Liver (tissue), 9 donors: ENCODE results near the gene KRT6B. TPM values are rescaled to one million over a fixed set of nuclear protein-coding genes. Genes with fewer than 3 reads are reported as not detected.

Experiments
- DNase-seq: peaks from one replicate; pipeline ENCODE4 v3.0.0-alpha.2; 2017; ENCODE audit warnings: low spot score
- H3K27ac ChIP-seq, 2 donors: one replicate each; pipeline ENCODE4 v1.7.0; 2013; ENCODE audit warnings: inconsistent platforms in 2 of 2, low read length in 2 of 2, control low read depth in 1 of 2, low read depth in 1 of 2, mild to moderate bottlenecking in 1 of 2
- H3K27me3 ChIP-seq, 4 donors: one replicate each; pipeline versions ENCODE4 v1.6.1 to v1.7.0; 2013; ENCODE audit warnings: low read length in 3 of 4, inconsistent platforms in 1 of 4, mild to moderate bottlenecking in 1 of 4, moderate library complexity in 1 of 4; ENCODE audit not compliant: control insufficient read depth in 4 of 4, insufficient read depth in 4 of 4
- H3K36me3 ChIP-seq, 4 donors: one replicate each; pipeline versions ENCODE4 v1.6.1 to v1.7.0; 2013; ENCODE audit warnings: low read length in 3 of 4, mild to moderate bottlenecking in 3 of 4, low read depth in 1 of 4, moderate library complexity in 1 of 4; ENCODE audit not compliant: control insufficient read depth in 4 of 4, insufficient read depth in 3 of 4
- H3K4me1 ChIP-seq, 4 donors: one replicate each; pipeline versions ENCODE4 v1.6.1 to v1.7.0; 2013; ENCODE audit warnings: low read length in 3 of 4, mild to moderate bottlenecking in 3 of 4, moderate library complexity in 1 of 4; ENCODE audit not compliant: control insufficient read depth in 4 of 4, insufficient read depth in 4 of 4
- H3K4me3 ChIP-seq, 3 donors: one replicate each; pipeline versions ENCODE4 v1.6.1 to v1.7.0; 2013; ENCODE audit warnings: low read length in 3 of 3, control low read depth in 1 of 3, low read depth in 1 of 3, mild to moderate bottlenecking in 1 of 3
- H3K9ac ChIP-seq, 2 donors: one replicate each; pipeline ENCODE4 v1.7.0; 2013; ENCODE audit warnings: low read length in 2 of 2, mild to moderate bottlenecking in 2 of 2, moderate library complexity in 2 of 2, control low read depth in 1 of 2, low read depth in 1 of 2
- H3K9me3 ChIP-seq, 4 donors: one replicate each; pipeline versions ENCODE4 v1.6.1 to v1.7.0; 2013; ENCODE audit warnings: low read length in 3 of 4; ENCODE audit not compliant: control insufficient read depth in 4 of 4
- ATF3 ChIP-seq: IDR thresholded peaks from 2 replicates; pipeline ENCODE4 v1.6.1; 2016; ENCODE audit warnings: antibody characterized with exemption
- EGR1 ChIP-seq, 2 donors: IDR thresholded peaks; 2 replicates each; pipeline ENCODE4 v1.6.1; 2016 to 2018; ENCODE audit warnings: antibody characterized with exemption in 2 of 2, low read depth in 2 of 2
- FOXA1 ChIP-seq: IDR thresholded peaks from 2 replicates; pipeline ENCODE4 v1.6.1; 2016; ENCODE audit warnings: antibody characterized with exemption
- FOXA2 ChIP-seq: IDR thresholded peaks from 2 replicates; pipeline ENCODE4 v1.6.1; 2016; ENCODE audit warnings: antibody characterized with exemption
- GABPA ChIP-seq, 2 donors: IDR thresholded peaks in 1 of 2; conservative IDR thresholded peaks in 1 of 2; 2 replicates each; pipeline ENCODE4 v1.6.1; 2016; ENCODE audit warnings: antibody characterized with exemption in 2 of 2, mild to moderate bottlenecking in 1 of 2, moderate library complexity in 1 of 2
- HNF4A ChIP-seq, 2 donors: conservative IDR thresholded peaks; 2 replicates each; pipeline ENCODE4 v1.6.1; 2016; ENCODE audit warnings: antibody characterized with exemption in 2 of 2, mild to moderate bottlenecking in 2 of 2
- HNF4G ChIP-seq: IDR thresholded peaks from 2 replicates; pipeline ENCODE4 v1.6.1; 2016; ENCODE audit warnings: antibody characterized with exemption
- JUND ChIP-seq, 2 donors: IDR thresholded peaks; 2 replicates each; pipeline ENCODE4 v1.6.1; 2016; ENCODE audit warnings: antibody characterized with exemption in 2 of 2
- NR2F2 ChIP-seq: IDR thresholded peaks from 2 replicates; pipeline ENCODE4 v1.6.1; 2016; ENCODE audit warnings: antibody characterized with exemption
- RAD21 ChIP-seq, 2 donors: IDR thresholded peaks; 2 replicates each; pipeline ENCODE4 v1.6.1; 2016; ENCODE audit warnings: antibody characterized with exemption in 2 of 2, mild to moderate bottlenecking in 2 of 2
- REST ChIP-seq: IDR thresholded peaks from 2 replicates; pipeline ENCODE4 v1.6.1; 2016; ENCODE audit warnings: antibody characterized with exemption, mild to moderate bottlenecking
- RXRA ChIP-seq, 2 donors: IDR thresholded peaks; 2 replicates each; pipeline ENCODE4 v1.6.1; 2017 to 2018; ENCODE audit warnings: antibody characterized with exemption in 2 of 2, mild to moderate bottlenecking in 1 of 2
- SP1 ChIP-seq: IDR thresholded peaks from 2 replicates; pipeline ENCODE4 v1.6.1; 2018; ENCODE audit warnings: antibody characterized with exemption, mild to moderate bottlenecking
- TAF1 ChIP-seq: conservative IDR thresholded peaks from 2 replicates; pipeline ENCODE4 v1.6.1; 2016; ENCODE audit warnings: antibody characterized with exemption, mild to moderate bottlenecking
- YY1 ChIP-seq: IDR thresholded peaks from 2 replicates; pipeline ENCODE4 v1.6.1; 2016; ENCODE audit warnings: antibody characterized with exemption, mild to moderate bottlenecking
- WGBS: extraction: QIAGEN DNeasy Blood & Tissue Kit; methylation state at CpG from one replicate; pipeline ENCODE4 v1.1.7; 2013; 5-methylcytosine and 5-hydroxymethylcytosine counted together
- polyA plus RNA-seq, 2 donors: library from polyadenylated mRNA; stranded (reverse) in 1 of 2; unstranded in 1 of 2; fragments of 200-250 nt in 1 of 2; fragments of >200 nt in 1 of 2; fragmentation: Nextera tagmentation in 1 of 2; extraction: Ambion mirVana in 1 of 2; gene quantifications; one replicate each; pipeline versions ENCODE4 v1.2.1 to v1.2.3, GENCODE V29; 2013 to 2015
- total RNA-seq, 2 donors: library from RNA; depleted of rRNA; stranded (reverse); fragments of >200 nt; gene quantifications; one replicate each; pipeline ENCODE4 v1.2.3, GENCODE V29; 2014
- TF ChIP-seq, protein P1 (sequence below): fragments of 150-350 bp; IDR thresholded peaks from 2 replicates; pipeline ENCODE4 v1.5.1; 2017; ENCODE audit warnings: improper control_type of control experiment, low read depth, low read length; ENCODE audit not compliant: missing input control
- TF ChIP-seq, protein P2 (sequence below): IDR thresholded peaks from 2 replicates; pipeline ENCODE4 v1.6.1; 2016; ENCODE audit warnings: antibody characterized with exemption
- TF ChIP-seq, protein P3 (sequence below): IDR thresholded peaks from 2 replicates; pipeline ENCODE4 v1.6.1; 2016; ENCODE audit warnings: antibody characterized with exemption
- donor health status: healthy.
- donor health status: healthy.
- donor health status: healthy.
- donor health status: healthy.
- donor health status: healthy.

The KRT6B gene
- total and polyA plus RNA-seq, 4 donors: 0.23 TPM; not detected in 3

- no peak for DNase-seq
- no peak overlapping the region for H3K9ac ChIP-seq
- no peak overlapping the region for H3K27ac ChIP-seq
- H3K36me3 ChIP-seq: no peaks in the 10 kb centered on the region
- H3K27me3 ChIP-seq: no peaks in the 10 kb centered on the region
- TF ChIP-seq GABPA (IDR thresholded peaks at IDR 0.05 in 1 of 2, conservative IDR thresholded peaks at IDR 0.05 in 1 of 2) (no peak), RXRA (IDR thresholded peaks at IDR 0.05) (no peak), YY1 (no peak), SP1 (no peak), ATF3 (no peak), REST (no peak), FOXA2 (no peak), FOXA1 (no peak), TAF1 (no peak), RAD21 (IDR thresholded peaks at IDR 0.05) (no peak), NR2F2 (no peak), HNF4G (no peak), HNF4A (conservative IDR thresholded peaks at IDR 0.05) (no peak), EGR1 (IDR thresholded peaks at IDR 0.05; ENCODE audit: low read depth in 2 of 2) (no peak), JUND (IDR thresholded peaks at IDR 0.05) (no peak)
- TF ChIP-seq, protein P1, sequence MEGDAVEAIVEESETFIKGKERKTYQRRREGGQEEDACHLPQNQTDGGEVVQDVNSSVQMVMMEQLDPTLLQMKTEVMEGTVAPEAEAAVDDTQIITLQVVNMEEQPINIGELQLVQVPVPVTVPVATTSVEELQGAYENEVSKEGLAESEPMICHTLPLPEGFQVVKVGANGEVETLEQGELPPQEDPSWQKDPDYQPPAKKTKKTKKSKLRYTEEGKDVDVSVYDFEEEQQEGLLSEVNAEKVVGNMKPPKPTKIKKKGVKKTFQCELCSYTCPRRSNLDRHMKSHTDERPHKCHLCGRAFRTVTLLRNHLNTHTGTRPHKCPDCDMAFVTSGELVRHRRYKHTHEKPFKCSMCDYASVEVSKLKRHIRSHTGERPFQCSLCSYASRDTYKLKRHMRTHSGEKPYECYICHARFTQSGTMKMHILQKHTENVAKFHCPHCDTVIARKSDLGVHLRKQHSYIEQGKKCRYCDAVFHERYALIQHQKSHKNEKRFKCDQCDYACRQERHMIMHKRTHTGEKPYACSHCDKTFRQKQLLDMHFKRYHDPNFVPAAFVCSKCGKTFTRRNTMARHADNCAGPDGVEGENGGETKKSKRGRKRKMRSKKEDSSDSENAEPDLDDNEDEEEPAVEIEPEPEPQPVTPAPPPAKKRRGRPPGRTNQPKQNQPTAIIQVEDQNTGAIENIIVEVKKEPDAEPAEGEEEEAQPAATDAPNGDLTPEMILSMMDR: no peak
- TF ChIP-seq, protein P2, sequence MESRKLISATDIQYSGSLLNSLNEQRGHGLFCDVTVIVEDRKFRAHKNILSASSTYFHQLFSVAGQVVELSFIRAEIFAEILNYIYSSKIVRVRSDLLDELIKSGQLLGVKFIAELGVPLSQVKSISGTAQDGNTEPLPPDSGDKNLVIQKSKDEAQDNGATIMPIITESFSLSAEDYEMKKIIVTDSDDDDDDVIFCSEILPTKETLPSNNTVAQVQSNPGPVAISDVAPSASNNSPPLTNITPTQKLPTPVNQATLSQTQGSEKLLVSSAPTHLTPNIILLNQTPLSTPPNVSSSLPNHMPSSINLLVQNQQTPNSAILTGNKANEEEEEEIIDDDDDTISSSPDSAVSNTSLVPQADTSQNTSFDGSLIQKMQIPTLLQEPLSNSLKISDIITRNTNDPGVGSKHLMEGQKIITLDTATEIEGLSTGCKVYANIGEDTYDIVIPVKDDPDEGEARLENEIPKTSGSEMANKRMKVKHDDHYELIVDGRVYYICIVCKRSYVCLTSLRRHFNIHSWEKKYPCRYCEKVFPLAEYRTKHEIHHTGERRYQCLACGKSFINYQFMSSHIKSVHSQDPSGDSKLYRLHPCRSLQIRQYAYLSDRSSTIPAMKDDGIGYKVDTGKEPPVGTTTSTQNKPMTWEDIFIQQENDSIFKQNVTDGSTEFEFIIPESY: no peak
- TF ChIP-seq, protein P3, sequence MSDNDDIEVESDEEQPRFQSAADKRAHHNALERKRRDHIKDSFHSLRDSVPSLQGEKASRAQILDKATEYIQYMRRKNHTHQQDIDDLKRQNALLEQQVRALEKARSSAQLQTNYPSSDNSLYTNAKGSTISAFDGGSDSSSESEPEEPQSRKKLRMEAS: no peak
- H3K4me3 ChIP-seq: no peak overlapping the region
- no peaks in the 10 kb centered on the region for H3K9me3 ChIP-seq
- WGBS: 76% methylated on average over 2 of the region's 2 CpGs
- peaks cover 0 to 1% (median 0%) of the 10 kb centered on the region in 4 donors for H3K4me1 ChIP-seq
Measured at GRCh38 chr12:52477651-52478050, 25.7 kb upstream of the KRT6B start.
